ENCODE results near the gene PCNA. TPM values are rescaled to one million over a fixed set of nuclear protein-coding genes. Genes with fewer than 3 reads are reported as not detected.

The PCNA gene
- total and polyA plus RNA-seq, 9 of the 15 experiments (the other 6 are each of a cell fraction or from before 2014, with no cell fraction given): 213 to 390 (median 291) TPM

DNA sequence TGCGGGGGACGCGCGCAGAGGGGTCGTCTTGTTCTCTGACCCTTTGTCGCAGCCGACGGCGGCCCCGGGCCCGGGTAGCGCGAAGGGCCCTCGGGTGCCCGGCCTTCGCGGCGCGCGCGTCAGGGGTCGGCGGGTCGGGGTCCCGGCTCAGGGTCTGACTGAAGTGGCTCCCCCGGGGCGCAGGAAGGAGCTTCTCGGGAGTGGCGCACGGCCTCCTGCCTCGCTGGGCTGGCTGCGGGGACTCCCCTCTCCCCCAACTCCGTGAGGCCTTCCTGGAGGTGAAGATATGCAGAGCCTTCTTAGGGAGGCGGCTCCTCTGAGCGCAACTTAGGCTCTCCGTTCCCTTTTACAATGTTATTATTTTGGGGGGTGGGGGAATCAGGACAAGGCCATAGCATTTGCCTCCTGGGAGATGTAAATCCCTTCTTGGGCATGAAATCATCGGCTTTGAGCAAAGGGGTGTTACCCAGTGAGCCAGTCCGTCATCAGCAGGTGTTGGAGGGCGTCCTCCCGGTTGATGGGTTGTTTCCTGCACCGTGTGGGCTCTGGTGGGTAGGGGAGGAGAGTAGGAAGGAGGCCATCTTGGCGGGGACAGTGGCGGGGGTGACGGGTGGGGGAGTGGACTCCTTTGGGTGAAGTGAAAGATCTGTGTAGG, 7.6 kb upstream of the PCNA start (continued):
- TF ChIP-seq YY1 (IDR thresholded peaks at IDR 0.05; ENCODE audit: borderline replicate concordance in 1 of 3, control insufficient read depth in 1 of 3, extremely low read depth in 1 of 3, insufficient read depth in 3 of 3, insufficient read length in 1 of 3, insufficient replicate concordance in 2 of 3, low read depth in 1 of 3, low read length in 2 of 3) (peak; percentile 43 to 89 (median 80)), RBFOX2 (IDR thresholded peaks at IDR 0.05; ENCODE audit: low read depth, low read length) (peak; percentile 53), FUS (optimal IDR thresholded peaks at IDR 0.05; ENCODE audit: low read depth, low read length) (no peak), ZFX (CRISPR knock-in tag; IDR thresholded peaks at IDR 0.05) (peak; percentile 69), POLR2AphosphoS2 (IDR thresholded peaks at IDR 0.05; ENCODE audit: low read length) (no peak), BRCA1 (IDR thresholded peaks at IDR 0.05) (no peak), BRCA1 (CRISPR knock-in tag; IDR thresholded peaks at IDR 0.05) (0 out of 2 replicates have a peak, but pooled peaks have one; percentile 40), ZC3H11A (IDR thresholded peaks at IDR 0.05; ENCODE audit: low read depth, low read length) (no peak), NFIC (IDR thresholded peaks at IDR 0.05) (no peak), BACH1 (tag; IDR thresholded peaks at IDR 0.05) (no peak), SAP30 (IDR thresholded peaks at IDR 0.05; ENCODE audit: borderline replicate concordance, insufficient read depth, low read depth, low read length, poor library complexity, severe bottlenecking) (peak; percentile 65)
- TF ChIP-seq, protein P1, sequence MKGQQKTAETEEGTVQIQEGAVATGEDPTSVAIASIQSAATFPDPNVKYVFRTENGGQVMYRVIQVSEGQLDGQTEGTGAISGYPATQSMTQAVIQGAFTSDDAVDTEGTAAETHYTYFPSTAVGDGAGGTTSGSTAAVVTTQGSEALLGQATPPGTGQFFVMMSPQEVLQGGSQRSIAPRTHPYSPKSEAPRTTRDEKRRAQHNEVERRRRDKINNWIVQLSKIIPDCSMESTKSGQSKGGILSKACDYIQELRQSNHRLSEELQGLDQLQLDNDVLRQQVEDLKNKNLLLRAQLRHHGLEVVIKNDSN (CRISPR knock-in tag; IDR thresholded peaks at IDR 0.05): no peak
- TF ChIP-seq, protein P2, sequence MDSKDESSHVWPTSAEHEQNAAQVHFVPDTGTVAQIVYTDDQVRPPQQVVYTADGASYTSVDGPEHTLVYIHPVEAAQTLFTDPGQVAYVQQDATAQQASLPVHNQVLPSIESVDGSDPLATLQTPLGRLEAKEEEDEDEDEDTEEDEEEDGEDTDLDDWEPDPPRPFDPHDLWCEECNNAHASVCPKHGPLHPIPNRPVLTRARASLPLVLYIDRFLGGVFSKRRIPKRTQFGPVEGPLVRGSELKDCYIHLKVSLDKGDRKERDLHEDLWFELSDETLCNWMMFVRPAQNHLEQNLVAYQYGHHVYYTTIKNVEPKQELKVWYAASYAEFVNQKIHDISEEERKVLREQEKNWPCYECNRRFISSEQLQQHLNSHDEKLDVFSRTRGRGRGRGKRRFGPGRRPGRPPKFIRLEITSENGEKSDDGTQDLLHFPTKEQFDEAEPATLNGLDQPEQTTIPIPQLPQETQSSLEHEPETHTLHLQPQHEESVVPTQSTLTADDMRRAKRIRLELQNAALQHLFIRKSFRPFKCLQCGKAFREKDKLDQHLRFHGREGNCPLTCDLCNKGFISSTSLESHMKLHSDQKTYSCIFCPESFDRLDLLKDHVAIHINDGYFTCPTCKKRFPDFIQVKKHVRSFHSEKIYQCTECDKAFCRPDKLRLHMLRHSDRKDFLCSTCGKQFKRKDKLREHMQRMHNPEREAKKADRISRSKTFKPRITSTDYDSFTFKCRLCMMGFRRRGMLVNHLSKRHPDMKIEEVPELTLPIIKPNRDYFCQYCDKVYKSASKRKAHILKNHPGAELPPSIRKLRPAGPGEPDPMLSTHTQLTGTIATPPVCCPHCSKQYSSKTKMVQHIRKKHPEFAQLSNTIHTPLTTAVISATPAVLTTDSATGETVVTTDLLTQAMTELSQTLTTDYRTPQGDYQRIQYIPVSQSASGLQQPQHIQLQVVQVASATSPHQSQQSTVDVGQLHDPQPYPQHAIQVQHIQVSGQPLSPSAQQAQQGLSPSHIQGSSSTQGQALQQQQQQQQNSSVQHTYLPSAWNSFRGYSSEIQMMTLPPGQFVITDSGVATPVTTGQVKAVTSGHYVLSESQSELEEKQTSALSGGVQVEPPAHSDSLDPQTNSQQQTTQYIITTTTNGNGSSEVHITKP (IDR thresholded peaks at IDR 0.05; ENCODE audit: partially characterized antibody): peak; percentile 20

All from K562 (cell line).